ENCODE results near the gene C21orf58.
A peak's percentile ranks its signal among the peaks of the same experiment; 100 is the strongest.

C21orf58 gene

DNA sequence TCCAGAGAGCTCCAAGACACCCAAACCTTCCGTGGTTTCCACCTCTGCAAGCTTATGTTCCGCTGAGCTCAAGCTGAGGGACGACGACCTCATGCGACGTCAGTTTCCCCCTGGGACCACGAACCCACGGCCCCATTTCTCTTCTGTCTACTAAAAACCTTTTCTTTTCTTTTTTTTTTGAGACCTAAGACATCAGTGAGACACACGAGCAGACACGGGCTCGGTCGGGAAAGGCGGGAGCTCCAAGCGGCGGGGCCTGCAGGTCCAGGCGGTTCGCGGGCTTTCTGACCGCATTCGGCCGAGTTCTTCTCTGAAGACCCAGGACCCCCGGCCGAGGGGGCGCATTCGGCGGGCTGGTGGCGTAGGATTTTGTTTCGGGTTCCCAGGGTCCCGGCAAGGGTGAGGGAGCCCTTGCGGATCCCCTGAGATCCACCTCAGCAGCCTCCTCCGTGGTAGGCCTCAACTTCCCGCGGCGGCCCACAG lies 402 bp downstream of the C21orf58 start:
- WGBS (ENCODE audit: extremely low coverage, insufficient coverage, insufficient read length), result no CpG with 5 or more reads among the region's 34 CpGs
- Histone ChIP-seq H3K4me3 (ENCODE audit: low read depth, low read length) (peak overlapping the region; percentile 86), H3K18ac (ENCODE audit: low read length) (peak overlapping the region; percentile 28), H2BK5ac (ENCODE audit: low read depth, low read length, poor library complexity) (peak overlapping the region; percentile 49), H3K79me1 (ENCODE audit: low read length) (peaks cover 21% of the 10 kb centered on the region), H3K9ac (ENCODE audit: low read length) (peak overlapping the region; percentile 95), H3K27me3 (ENCODE audit: insufficient read depth, low read length) (no peaks in the 10 kb centered on the region), H2AK5ac (ENCODE audit: low read length) (peak overlapping the region; percentile 30), H2BK120ac (ENCODE audit: insufficient read depth, low read length, poor library complexity) (peak overlapping the region; percentile 41), H2AFZ (ENCODE audit: insufficient read depth, low read length, poor library complexity) (peak overlapping the region; percentile 66), H3K4ac (ENCODE audit: low read depth, low read length) (peak overlapping the region; percentile 94), H4K8ac (ENCODE audit: low read depth, low read length) (peak overlapping the region; percentile 85), H3K23ac (ENCODE audit: low read length) (no peak overlapping the region), H4K12ac (ENCODE audit: low read depth, low read length) (peak overlapping the region; percentile 49), H3K9me3 (ENCODE audit: insufficient read depth, low read depth, low read length) (no peaks in the 10 kb centered on the region), H3K4me1 (ENCODE audit: control insufficient read depth in 1 of 2, insufficient read depth in 2 of 2, low read length in 2 of 2) (peaks cover 11 to 20% of the 10 kb centered on the region in 2 experiments), H4K91ac (ENCODE audit: low read depth, low read length) (peak overlapping the region; percentile 88), H3K36me3 (ENCODE audit: control insufficient read depth in 1 of 2, insufficient read depth in 2 of 2, low read length in 2 of 2) (peaks cover 4 to 9% of the 10 kb centered on the region in 2 experiments), H3K79me2 (ENCODE audit: control insufficient read depth, insufficient read depth, low read length, poor library complexity) (peaks cover 25% of the 10 kb centered on the region), H3K27ac (ENCODE audit: low read depth, low read length) (peak overlapping the region; percentile 61), H2BK12ac (ENCODE audit: low read length) (no peak overlapping the region), H3K4me2 (ENCODE audit: low read length) (peak overlapping the region; percentile 93), H3K14ac (ENCODE audit: low read length) (peak overlapping the region; percentile 92)
- DNase-seq, result peak in 1 of 2 donors; percentile 18

DNA sequence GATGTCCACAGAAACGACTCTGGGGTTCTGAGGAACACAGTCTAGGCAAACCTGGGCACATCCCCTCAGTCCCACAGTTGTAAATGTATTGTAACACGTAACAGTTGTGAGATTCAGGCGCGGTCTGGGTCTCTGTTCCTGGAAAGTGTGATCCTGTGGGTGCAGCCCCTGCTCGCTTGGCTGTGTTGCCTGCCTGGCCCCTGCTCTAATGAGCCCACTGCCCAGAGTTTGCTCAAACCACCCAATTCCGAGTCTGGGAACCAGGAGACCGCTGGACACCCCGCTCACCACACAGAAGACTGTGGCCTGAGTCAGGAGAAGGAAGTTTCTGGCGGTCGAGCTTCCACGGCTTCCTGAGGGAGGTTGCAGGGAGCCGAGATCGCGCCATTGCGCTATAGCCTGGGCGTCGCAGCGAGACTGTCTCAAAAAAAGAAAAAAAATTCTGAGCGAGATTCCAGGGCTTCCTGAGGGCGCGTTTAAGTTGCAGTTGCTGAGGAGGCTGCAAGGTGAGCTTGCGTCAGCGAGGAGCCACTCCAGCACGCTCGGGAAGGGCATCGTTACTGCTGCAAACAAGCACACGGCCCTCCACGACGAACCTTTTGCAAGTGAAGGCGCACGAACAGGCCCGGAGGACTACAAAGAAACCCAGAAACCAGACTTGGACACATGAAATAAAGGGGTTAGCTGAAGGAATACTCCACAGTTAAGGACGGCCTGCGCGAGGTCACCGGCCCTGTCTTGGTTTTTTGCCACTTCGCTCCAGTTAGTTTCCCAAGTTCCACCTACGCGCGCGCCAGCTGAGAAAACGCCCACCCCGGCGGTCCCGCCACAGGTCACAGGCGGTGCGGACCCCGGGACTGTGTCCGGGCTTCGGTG lies 1.1 kb downstream of the C21orf58 start:
- no peak overlapping the region for H3K23ac ChIP-seq (ENCODE audit: low read length)
- DNase-seq, result peak; percentile 19 to 68
- peaks cover 26% of the 10 kb centered on the region for H3K79me2 ChIP-seq (ENCODE audit: control insufficient read depth, insufficient read depth, low read length, poor library complexity)
- H3K27ac ChIP-seq (ENCODE audit: low read depth, low read length), result peak overlapping the region; percentile 61
- H3K14ac ChIP-seq (ENCODE audit: low read length), result peak overlapping the region; percentile 80
- WGBS (ENCODE audit: extremely low coverage, insufficient coverage, insufficient read length), result no CpG with 5 or more reads among the region's 50 CpGs
- peak overlapping the region; percentile 88 for H4K91ac ChIP-seq (ENCODE audit: low read depth, low read length)
- peak overlapping the region; percentile 93 for H3K4me2 ChIP-seq (ENCODE audit: low read length)
- H3K4me1 ChIP-seq (ENCODE audit: control insufficient read depth in 1 of 2, insufficient read depth in 2 of 2, low read length in 2 of 2), result peaks cover 13 to 25% of the 10 kb centered on the region in 2 experiments
- H3K79me1 ChIP-seq (ENCODE audit: low read length), result peaks cover 21% of the 10 kb centered on the region
- H2AK5ac ChIP-seq (ENCODE audit: low read length), result peak overlapping the region; percentile 30
- H2AFZ ChIP-seq (ENCODE audit: insufficient read depth, low read length, poor library complexity), result peak overlapping the region; percentile 43
- no peak overlapping the region for H2BK12ac ChIP-seq (ENCODE audit: low read length)
- H3K36me3 ChIP-seq (ENCODE audit: control insufficient read depth in 1 of 2, insufficient read depth in 2 of 2, low read length in 2 of 2), result peaks cover under 1 to 3% of the 10 kb centered on the region in 2 experiments
- no peaks in the 10 kb centered on the region for H3K27me3 ChIP-seq (ENCODE audit: insufficient read depth, low read length)
- peak overlapping the region; percentile 86 for H3K4me3 ChIP-seq (ENCODE audit: low read depth, low read length)
- peak overlapping the region; percentile 94 for H3K4ac ChIP-seq (ENCODE audit: low read depth, low read length)
- peak overlapping the region; percentile 41 for H2BK120ac ChIP-seq (ENCODE audit: insufficient read depth, low read length, poor library complexity)
- H2BK5ac ChIP-seq (ENCODE audit: low read depth, low read length, poor library complexity), result peak overlapping the region; percentile 54
- peak overlapping the region; percentile 19 for H4K12ac ChIP-seq (ENCODE audit: low read depth, low read length)
- H4K8ac ChIP-seq (ENCODE audit: low read depth, low read length), result peak overlapping the region; percentile 85
- no peaks in the 10 kb centered on the region for H3K9me3 ChIP-seq (ENCODE audit: insufficient read depth, low read depth, low read length)
- peak overlapping the region; percentile 95 for H3K9ac ChIP-seq (ENCODE audit: low read length)
- peak overlapping the region; percentile 47 for H3K18ac ChIP-seq (ENCODE audit: low read length)

- WGBS (ENCODE audit: extremely low coverage, insufficient coverage, insufficient read length), result no CpG with 5 or more reads among the region's 4 CpGs
- H3K23ac ChIP-seq (ENCODE audit: low read length), result no peak overlapping the region
- no peak overlapping the region for H3K14ac ChIP-seq (ENCODE audit: low read length)
- no peaks in the 10 kb centered on the region for H3K27me3 ChIP-seq (ENCODE audit: insufficient read depth, low read length)
- no peaks in the 10 kb centered on the region for H3K9me3 ChIP-seq (ENCODE audit: insufficient read depth, low read depth, low read length)
- peaks cover 10 to 22% of the 10 kb centered on the region in 2 experiments for H3K4me1 ChIP-seq (ENCODE audit: control insufficient read depth in 1 of 2, insufficient read depth in 2 of 2, low read length in 2 of 2)
- no peak overlapping the region for H4K8ac ChIP-seq (ENCODE audit: low read depth, low read length)
- no peak overlapping the region for H3K4me3 ChIP-seq (ENCODE audit: low read depth, low read length)
- no peak for DNase-seq
- H4K91ac ChIP-seq (ENCODE audit: low read depth, low read length), result no peak overlapping the region
- peaks cover 21% of the 10 kb centered on the region for H3K79me1 ChIP-seq (ENCODE audit: low read length)
- peaks cover 26% of the 10 kb centered on the region for H3K79me2 ChIP-seq (ENCODE audit: control insufficient read depth, insufficient read depth, low read length, poor library complexity)
- peaks cover 2% of the 10 kb centered on the region in 2 experiments for H3K36me3 ChIP-seq (ENCODE audit: control insufficient read depth in 1 of 2, insufficient read depth in 2 of 2, low read length in 2 of 2)
- H3K27ac ChIP-seq (ENCODE audit: low read depth, low read length), result no peak overlapping the region
- no peak overlapping the region for H3K9ac ChIP-seq (ENCODE audit: low read length)
- H3K4me2 ChIP-seq (ENCODE audit: low read length), result no peak overlapping the region
- no peak overlapping the region for H2BK5ac ChIP-seq (ENCODE audit: low read depth, low read length, poor library complexity)
- H2AFZ ChIP-seq (ENCODE audit: insufficient read depth, low read length, poor library complexity), result no peak overlapping the region
- H2BK120ac ChIP-seq (ENCODE audit: insufficient read depth, low read length, poor library complexity), result no peak overlapping the region
- H2AK5ac ChIP-seq (ENCODE audit: low read length), result no peak overlapping the region
- no peak overlapping the region for H2BK12ac ChIP-seq (ENCODE audit: low read length)
- H3K18ac ChIP-seq (ENCODE audit: low read length), result no peak overlapping the region
- no peak overlapping the region for H4K12ac ChIP-seq (ENCODE audit: low read depth, low read length)
- H3K4ac ChIP-seq (ENCODE audit: low read depth, low read length), result no peak overlapping the region
Measured at GRCh38 chr21:46320331-46320801, 3.3 kb downstream of the C21orf58 start.

DNA sequence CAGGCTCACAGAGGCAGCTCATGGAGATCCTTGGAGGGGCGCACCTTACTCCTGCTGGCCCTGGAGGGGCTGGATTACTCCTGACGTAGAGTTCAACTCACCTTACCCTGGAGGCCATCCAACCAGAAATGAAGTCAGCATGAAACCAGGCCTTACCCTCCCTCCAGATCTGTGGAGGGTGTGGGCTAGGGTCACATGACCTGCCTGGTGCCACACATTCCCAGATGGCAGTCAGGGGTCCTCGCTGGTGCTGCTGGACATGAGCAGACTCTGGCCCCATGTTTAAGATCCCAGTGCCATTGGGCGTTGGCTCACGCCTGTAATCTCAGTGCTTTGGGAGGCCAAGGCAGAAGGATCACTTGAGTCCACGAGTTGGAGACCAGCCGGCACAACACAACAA lies 4.5 kb downstream of the C21orf58 start:
- Histone ChIP-seq H3K4me1 (ENCODE audit: control insufficient read depth in 1 of 2, insufficient read depth in 2 of 2, low read length in 2 of 2) (peaks cover 10 to 22% of the 10 kb centered on the region in 2 experiments), H3K79me1 (ENCODE audit: low read length) (peaks cover 14% of the 10 kb centered on the region), H3K27ac (ENCODE audit: low read depth, low read length) (no peak overlapping the region), H3K79me2 (ENCODE audit: control insufficient read depth, insufficient read depth, low read length, poor library complexity) (peaks cover 19% of the 10 kb centered on the region), H3K36me3 (ENCODE audit: control insufficient read depth in 1 of 2, insufficient read depth in 2 of 2, low read length in 2 of 2) (peaks cover 10 to 14% of the 10 kb centered on the region in 2 experiments), H2AFZ (ENCODE audit: insufficient read depth, low read length, poor library complexity) (no peak overlapping the region), H4K12ac (ENCODE audit: low read depth, low read length) (no peak overlapping the region), H3K9me3 (ENCODE audit: insufficient read depth, low read depth, low read length) (no peaks in the 10 kb centered on the region), H3K27me3 (ENCODE audit: insufficient read depth, low read length) (no peaks in the 10 kb centered on the region), H3K4ac (ENCODE audit: low read depth, low read length) (no peak overlapping the region), H3K4me3 (ENCODE audit: low read depth, low read length) (no peak overlapping the region), H3K9ac (ENCODE audit: low read length) (no peak overlapping the region), H2BK120ac (ENCODE audit: insufficient read depth, low read length, poor library complexity) (no peak overlapping the region), H4K91ac (ENCODE audit: low read depth, low read length) (no peak overlapping the region), H4K8ac (ENCODE audit: low read depth, low read length) (no peak overlapping the region), H2AK5ac (ENCODE audit: low read length) (no peak overlapping the region), H2BK12ac (ENCODE audit: low read length) (no peak overlapping the region), H2BK5ac (ENCODE audit: low read depth, low read length, poor library complexity) (no peak overlapping the region), H3K4me2 (ENCODE audit: low read length) (no peak overlapping the region), H3K23ac (ENCODE audit: low read length) (no peak overlapping the region), H3K14ac (ENCODE audit: low read length) (no peak overlapping the region), H3K18ac (ENCODE audit: low read length) (no peak overlapping the region)
- DNase-seq, result no peak
- WGBS (ENCODE audit: extremely low coverage, insufficient coverage, insufficient read length), result no CpG with 5 or more reads among the region's 7 CpGs

Measured in trophoblast cell (in vitro differentiated cells and primary cell).